ENCODE measurements around the gene QRICH1. TPM values are rescaled to one million over a fixed set of nuclear protein-coding genes. Genes with fewer than 3 reads are reported as not detected.

The QRICH1 gene
- total and polyA plus RNA-seq, 2 donors: 53.3 to 75.8 TPM

DNA sequence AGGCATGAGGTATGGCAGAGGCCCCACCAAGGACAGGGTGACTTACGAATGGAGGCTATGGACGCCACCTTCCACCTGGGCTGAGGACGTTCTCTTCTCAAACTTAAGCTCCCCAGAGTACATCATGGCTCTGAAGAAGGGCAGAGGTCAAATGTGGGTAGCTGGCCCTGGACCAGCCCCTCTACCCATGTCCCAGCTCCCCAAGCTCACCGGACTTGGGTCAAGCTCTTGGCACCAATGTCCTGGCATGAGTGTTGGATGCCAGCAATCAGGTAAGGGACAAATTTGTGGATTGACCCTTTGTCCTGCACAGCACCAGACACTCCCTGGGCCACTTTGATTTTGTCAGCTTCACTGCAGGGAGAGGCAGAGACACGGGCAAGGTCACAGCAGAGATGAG is 69.4 kb downstream of the QRICH1 start:
- peaks cover 34 to 51% of the 10 kb centered on the region in 2 donors for H3K36me3 ChIP-seq (ENCODE audit: control insufficient read depth in 2 of 2, insufficient read depth in 2 of 2, low read length in 1 of 2)
- H3K4me3 ChIP-seq (ENCODE audit: low read length in 2 of 2): no peak overlapping the region
- no peaks in the 10 kb centered on the region for H3K27me3 ChIP-seq (ENCODE audit: control insufficient read depth in 2 of 2, insufficient read depth in 1 of 2, low read length in 1 of 2)
- 95% methylated on average over 5 of the region's 5 CpGs for WGBS
- H3K27ac ChIP-seq (ENCODE audit: low read depth in 1 of 2, low read length in 1 of 2): no peak overlapping the region
- H3K4me1 ChIP-seq (ENCODE audit: control insufficient read depth in 2 of 2, insufficient read depth in 2 of 2, low read length in 2 of 2): peaks cover 18 to 41% of the 10 kb centered on the region in 2 donors
- peaks cover 0 to 8% of the 10 kb centered on the region in 2 donors for H3K9me3 ChIP-seq (ENCODE audit: control insufficient read depth in 2 of 2, insufficient read depth in 1 of 2, low read length in 1 of 2)
- no peak for DNase-seq (ENCODE audit: low read depth in 6 of 9, low spot score in 9 of 9)

DNA sequence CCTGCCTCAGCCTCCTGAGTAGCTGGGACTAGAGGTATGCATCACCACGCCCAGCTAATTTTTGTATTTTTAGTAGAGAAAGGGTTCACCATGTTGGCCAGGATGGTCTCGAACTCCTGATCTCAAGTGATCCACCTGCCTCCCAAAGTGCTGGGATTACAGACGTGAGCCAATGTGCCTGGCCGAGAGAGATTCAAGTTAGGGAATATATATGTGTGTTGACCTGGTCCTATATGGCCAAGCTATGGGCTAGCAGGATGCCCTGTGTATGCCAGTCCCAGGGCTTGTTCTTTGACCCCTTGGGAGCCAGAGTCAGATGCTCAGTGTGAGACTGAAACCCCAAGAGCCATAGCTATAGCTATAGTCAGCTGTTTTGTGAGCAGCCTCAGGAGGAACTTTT is 70.1 kb downstream of the QRICH1 start:
- Histone ChIP-seq H3K27me3 (ENCODE audit: control insufficient read depth in 2 of 2, insufficient read depth in 1 of 2, low read length in 1 of 2) (no peaks in the 10 kb centered on the region), H3K9me3 (ENCODE audit: control insufficient read depth in 2 of 2, insufficient read depth in 1 of 2, low read length in 1 of 2) (peaks cover 0 to 8% of the 10 kb centered on the region in 2 donors), H3K4me1 (ENCODE audit: control insufficient read depth in 2 of 2, insufficient read depth in 2 of 2, low read length in 2 of 2) (peaks cover 18 to 43% of the 10 kb centered on the region in 2 donors), H3K4me3 (ENCODE audit: low read length in 2 of 2) (no peak overlapping the region), H3K36me3 (ENCODE audit: control insufficient read depth in 2 of 2, insufficient read depth in 2 of 2, low read length in 1 of 2) (peaks cover 34 to 51% of the 10 kb centered on the region in 2 donors), H3K27ac (ENCODE audit: low read depth in 1 of 2, low read length in 1 of 2) (no peak overlapping the region)
- DNase-seq (ENCODE audit: low read depth in 6 of 9, low spot score in 9 of 9): no peak
- WGBS: 98% methylated on average over 4 of the region's 4 CpGs

DNA sequence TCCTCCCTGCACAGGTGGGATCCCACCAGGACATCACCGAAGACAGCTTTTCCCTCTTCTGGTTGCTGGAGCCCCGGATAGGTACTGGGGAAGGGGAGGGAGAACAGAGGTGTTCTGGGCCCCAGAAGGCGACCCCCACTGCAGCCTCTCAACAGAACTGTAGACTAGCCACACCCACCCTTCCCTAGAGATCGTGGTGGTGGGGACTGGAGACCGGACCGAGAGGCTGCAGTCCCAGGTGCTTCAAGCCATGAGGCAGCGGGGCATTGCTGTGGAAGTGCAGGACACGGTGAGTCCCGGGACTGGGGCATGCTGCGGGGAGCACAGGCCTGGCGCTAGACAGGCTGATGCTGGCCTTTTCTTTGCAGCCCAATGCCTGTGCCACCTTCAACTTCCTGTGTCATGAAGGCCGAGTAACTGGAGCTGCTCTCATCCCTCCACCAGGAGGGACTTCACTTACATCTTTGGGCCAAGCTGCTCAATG is 71.1 kb downstream of the QRICH1 start:
- WGBS: 39% methylated on average over 12 of the region's 12 CpGs
- Histone ChIP-seq H3K4me3 (ENCODE audit: low read length in 2 of 2) (peak overlapping the region; percentile 86 to 99), H3K27ac (ENCODE audit: low read depth in 1 of 2, low read length in 1 of 2) (peak overlapping the region in 1 of 2 donors; percentile 100), H3K4me1 (ENCODE audit: control insufficient read depth in 2 of 2, insufficient read depth in 2 of 2, low read length in 2 of 2) (peaks cover 11 to 35% of the 10 kb centered on the region in 2 donors), H3K27me3 (ENCODE audit: control insufficient read depth in 2 of 2, insufficient read depth in 1 of 2, low read length in 1 of 2) (peaks cover 0 to 4% of the 10 kb centered on the region in 2 donors), H3K9me3 (ENCODE audit: control insufficient read depth in 2 of 2, insufficient read depth in 1 of 2, low read length in 1 of 2) (peaks cover 0 to 8% of the 10 kb centered on the region in 2 donors), H3K36me3 (ENCODE audit: control insufficient read depth in 2 of 2, insufficient read depth in 2 of 2, low read length in 1 of 2) (peaks cover 34 to 50% of the 10 kb centered on the region in 2 donors)
- DNase-seq (ENCODE audit: low read depth in 6 of 9, low spot score in 9 of 9): peak in 1 of 9 donors; percentile 12

DNA sequence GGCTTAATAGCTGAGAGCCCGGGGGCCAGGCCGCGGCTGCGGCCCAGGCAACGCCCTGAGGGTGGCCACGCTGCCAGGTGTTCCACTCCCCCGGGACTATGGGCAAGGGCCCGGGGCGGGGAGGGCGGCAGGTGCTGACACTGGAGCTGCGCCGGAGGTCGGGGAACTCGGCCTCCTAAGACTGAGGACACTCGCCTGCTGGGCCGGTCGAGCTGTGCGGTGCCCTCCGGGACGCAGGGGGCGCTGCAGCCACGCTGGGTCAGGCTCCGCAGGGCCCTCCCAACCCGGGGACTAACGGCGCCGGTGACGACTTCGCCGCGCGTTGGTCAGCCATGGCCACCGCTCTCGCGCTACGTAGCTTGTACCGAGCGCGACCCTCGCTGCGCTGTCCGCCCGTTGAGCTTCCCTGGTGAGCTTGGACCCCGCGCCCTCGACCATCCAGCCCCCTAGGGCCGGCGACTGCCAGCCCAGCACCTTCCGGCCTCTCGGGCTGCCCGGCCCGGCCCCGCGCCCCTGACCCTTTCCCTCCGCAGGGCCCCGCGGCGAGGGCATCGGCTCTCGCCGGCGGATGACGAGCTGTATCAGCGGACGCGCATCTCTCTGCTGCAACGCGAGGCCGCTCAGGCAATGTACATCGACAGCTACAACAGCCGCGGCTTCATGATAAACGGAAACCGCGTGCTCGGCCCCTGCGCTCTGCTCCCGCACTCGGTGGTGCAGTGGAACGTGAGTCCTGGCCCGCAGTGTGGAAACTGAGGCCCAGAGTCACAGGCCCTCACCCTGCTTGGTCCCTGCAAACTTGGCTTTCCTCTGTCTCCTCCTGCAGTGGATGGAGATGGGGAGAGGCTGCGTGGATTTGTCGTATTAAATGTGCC is 71.8 kb downstream of the QRICH1 start, which contains the start of gene NDUFAF3:
TSS of gene NDUFAF3 (plus strand) at position 309 of the 875 bp plus-strand sequence. CDS start at position 333, 24 bp downstream.
- peak; percentile 76 to 93 (median 86) for DNase-seq (ENCODE audit: low read depth in 6 of 9, low spot score in 9 of 9)
- WGBS: under 1% methylated on average over 83 of the region's 83 CpGs
- peaks cover 34 to 45% of the 10 kb centered on the region in 2 donors for H3K36me3 ChIP-seq (ENCODE audit: control insufficient read depth in 2 of 2, insufficient read depth in 2 of 2, low read length in 1 of 2)
- H3K27me3 ChIP-seq (ENCODE audit: control insufficient read depth in 2 of 2, insufficient read depth in 1 of 2, low read length in 1 of 2): peaks cover 0 to 10% of the 10 kb centered on the region in 2 donors
- peaks cover 11 to 39% of the 10 kb centered on the region in 2 donors for H3K4me1 ChIP-seq (ENCODE audit: control insufficient read depth in 2 of 2, insufficient read depth in 2 of 2, low read length in 2 of 2)
- H3K9me3 ChIP-seq (ENCODE audit: control insufficient read depth in 2 of 2, insufficient read depth in 1 of 2, low read length in 1 of 2): peaks cover 0 to 8% of the 10 kb centered on the region in 2 donors
- peak within 1 kb of the TSS; percentile 100 for H3K27ac ChIP-seq (ENCODE audit: low read depth in 1 of 2, low read length in 1 of 2)
- peak within 1 kb of the TSS; percentile 86 to 99 for H3K4me3 ChIP-seq (ENCODE audit: low read length in 2 of 2)

DNA sequence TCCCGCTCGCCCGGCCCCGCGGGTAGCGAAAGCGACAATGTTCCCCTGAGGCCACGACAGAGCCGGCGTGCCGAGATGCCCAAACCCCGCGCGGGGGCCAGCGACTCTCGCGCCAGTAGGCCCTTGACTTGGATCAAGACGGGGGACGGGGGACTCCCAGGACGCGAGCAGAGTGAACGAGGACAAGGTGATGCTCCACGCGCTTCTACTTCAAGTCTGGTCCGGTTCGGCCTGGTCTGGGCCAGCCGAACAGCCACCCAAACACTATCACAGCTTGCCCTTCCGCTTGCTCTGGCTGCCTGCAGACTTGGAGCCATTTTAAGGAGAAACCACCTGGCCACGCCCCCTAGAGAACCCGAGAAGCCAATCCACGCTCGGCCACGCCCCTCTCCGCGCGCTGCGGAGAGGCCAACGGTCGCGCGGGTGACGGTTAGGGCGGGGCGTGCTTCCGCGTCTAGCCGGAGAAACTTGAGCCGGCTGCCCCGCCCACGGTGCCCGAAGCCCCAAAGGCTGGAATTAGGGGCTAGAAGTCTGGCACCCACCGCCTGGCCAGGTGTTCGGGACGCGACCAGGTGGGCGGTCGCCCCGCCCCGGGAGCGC is 72.6 kb downstream of the QRICH1 start:
- Histone ChIP-seq H3K4me1 (ENCODE audit: control insufficient read depth in 2 of 2, insufficient read depth in 2 of 2, low read length in 2 of 2) (peaks cover 11 to 47% of the 10 kb centered on the region in 2 donors), H3K9me3 (ENCODE audit: control insufficient read depth in 2 of 2, insufficient read depth in 1 of 2, low read length in 1 of 2) (peaks cover 0 to 8% of the 10 kb centered on the region in 2 donors), H3K27ac (ENCODE audit: low read depth in 1 of 2, low read length in 1 of 2) (peak overlapping the region; percentile 100), H3K4me3 (ENCODE audit: low read length in 2 of 2) (peak overlapping the region; percentile 86 to 99), H3K36me3 (ENCODE audit: control insufficient read depth in 2 of 2, insufficient read depth in 2 of 2, low read length in 1 of 2) (peaks cover 30 to 43% of the 10 kb centered on the region in 2 donors), H3K27me3 (ENCODE audit: control insufficient read depth in 2 of 2, insufficient read depth in 1 of 2, low read length in 1 of 2) (peaks cover 0 to 10% of the 10 kb centered on the region in 2 donors)
- WGBS: under 1% methylated on average over 60 of the region's 60 CpGs
- peak; percentile 96 to 99 (median 99) for DNase-seq (ENCODE audit: low read depth in 6 of 9, low spot score in 9 of 9)

DNA sequence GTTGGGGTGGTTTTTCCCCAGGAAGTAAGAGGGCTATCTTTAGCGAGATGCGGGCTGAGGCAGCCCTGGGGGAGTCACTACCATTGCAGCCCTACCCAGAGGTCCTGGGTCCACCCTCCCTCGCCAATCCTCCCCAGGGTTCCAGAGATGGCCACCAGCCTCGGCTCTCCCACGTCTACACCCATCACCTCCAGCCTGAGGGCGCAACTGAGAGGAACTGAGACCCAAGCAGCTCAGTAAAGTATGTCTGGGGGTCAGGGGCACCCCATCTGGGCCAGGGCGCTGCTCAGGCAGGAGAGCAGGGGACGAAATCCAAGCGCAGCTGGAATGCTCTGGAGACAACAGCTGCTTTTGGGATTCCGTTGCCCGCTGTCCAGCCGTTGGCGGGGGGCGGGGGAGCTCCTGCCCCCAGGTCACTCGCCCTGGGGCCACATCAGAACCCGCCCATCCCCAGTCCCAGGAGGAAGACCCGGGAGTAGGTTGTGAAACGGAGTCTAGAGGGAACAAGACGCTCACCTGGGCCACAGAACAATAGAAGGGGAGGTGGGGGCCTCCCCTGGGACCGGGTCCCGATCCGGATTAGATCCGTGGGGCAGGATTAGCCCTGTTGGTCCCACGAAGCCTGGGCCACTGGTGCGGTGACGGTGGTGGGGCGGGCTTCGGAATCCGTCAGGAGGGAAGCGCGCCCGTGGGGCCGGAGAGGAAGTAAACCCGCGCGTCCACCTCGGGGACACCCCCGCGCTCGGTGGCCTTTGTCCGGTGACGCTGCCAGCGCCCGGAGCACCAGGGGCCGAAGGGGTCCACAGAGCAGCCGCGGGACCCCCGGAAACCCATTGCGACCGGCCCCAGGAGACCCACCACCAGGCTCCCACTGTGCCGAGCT is 73.3 kb downstream of the QRICH1 start:
- peaks cover 30 to 43% of the 10 kb centered on the region in 2 donors for H3K36me3 ChIP-seq (ENCODE audit: control insufficient read depth in 2 of 2, insufficient read depth in 2 of 2, low read length in 1 of 2)
- peaks cover 0 to 10% of the 10 kb centered on the region in 2 donors for H3K27me3 ChIP-seq (ENCODE audit: control insufficient read depth in 2 of 2, insufficient read depth in 1 of 2, low read length in 1 of 2)
- peak in 3 of 9 donors; percentile 24 to 55 (median 35) for DNase-seq (ENCODE audit: low read depth in 6 of 9, low spot score in 9 of 9)
- peak overlapping the region; percentile 86 to 99 for H3K4me3 ChIP-seq (ENCODE audit: low read length in 2 of 2)
- H3K4me1 ChIP-seq (ENCODE audit: control insufficient read depth in 2 of 2, insufficient read depth in 2 of 2, low read length in 2 of 2): peaks cover 11 to 48% of the 10 kb centered on the region in 2 donors
- H3K27ac ChIP-seq (ENCODE audit: low read depth in 1 of 2, low read length in 1 of 2): peak overlapping the region; percentile 100
- under 1% methylated on average over 51 of the region's 51 CpGs for WGBS
- H3K9me3 ChIP-seq (ENCODE audit: control insufficient read depth in 2 of 2, insufficient read depth in 1 of 2, low read length in 1 of 2): peaks cover 0 to 8% of the 10 kb centered on the region in 2 donors

DNA sequence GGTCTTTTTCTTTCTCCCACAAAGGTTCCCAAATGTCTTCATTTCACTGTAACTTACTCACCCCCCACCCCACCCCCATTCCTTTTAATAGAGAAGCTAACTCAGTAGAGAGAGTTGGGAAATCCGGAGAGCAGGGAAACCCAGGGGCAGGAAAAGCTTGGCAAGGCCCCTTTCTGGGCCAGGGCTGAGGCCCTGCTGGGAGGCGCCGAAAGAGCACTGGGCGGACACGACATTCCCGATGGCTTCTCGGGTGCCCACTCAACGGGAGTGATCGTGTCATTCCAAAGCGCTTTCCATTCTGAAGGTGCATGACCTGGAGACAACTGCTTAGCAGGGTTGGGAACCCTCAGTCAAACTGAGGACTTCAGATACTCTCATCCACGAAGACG is 73.9 kb downstream of the QRICH1 start:
- H3K9me3 ChIP-seq (ENCODE audit: control insufficient read depth in 2 of 2, insufficient read depth in 1 of 2, low read length in 1 of 2): peaks cover 0 to 8% of the 10 kb centered on the region in 2 donors
- peak overlapping the region; percentile 86 to 99 for H3K4me3 ChIP-seq (ENCODE audit: low read length in 2 of 2)
- peaks cover 11 to 46% of the 10 kb centered on the region in 2 donors for H3K4me1 ChIP-seq (ENCODE audit: control insufficient read depth in 2 of 2, insufficient read depth in 2 of 2, low read length in 2 of 2)
- WGBS: 52% methylated on average over 12 of the region's 12 CpGs
- H3K27ac ChIP-seq (ENCODE audit: low read depth in 1 of 2, low read length in 1 of 2): peak overlapping the region; percentile 25 to 100
- peaks cover 30 to 43% of the 10 kb centered on the region in 2 donors for H3K36me3 ChIP-seq (ENCODE audit: control insufficient read depth in 2 of 2, insufficient read depth in 2 of 2, low read length in 1 of 2)
- peaks cover 0 to 10% of the 10 kb centered on the region in 2 donors for H3K27me3 ChIP-seq (ENCODE audit: control insufficient read depth in 2 of 2, insufficient read depth in 1 of 2, low read length in 1 of 2)
- no peak for DNase-seq (ENCODE audit: low read depth in 6 of 9, low spot score in 9 of 9)

DNA sequence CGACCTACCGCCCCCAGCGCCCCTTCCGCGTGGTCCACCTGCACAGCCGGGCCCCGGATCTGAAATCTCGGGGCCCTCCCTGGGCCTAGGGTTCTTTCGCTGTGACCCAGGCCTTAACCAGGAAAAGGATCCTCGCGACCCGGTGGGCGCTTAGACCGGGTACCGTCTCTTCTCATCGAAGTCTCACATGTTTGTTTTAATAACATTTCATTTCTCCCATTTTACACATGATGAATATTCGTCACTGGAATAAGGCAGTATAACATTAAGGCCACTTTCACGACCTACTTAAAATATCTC is 75.2 kb downstream of the QRICH1 start:
- Histone ChIP-seq H3K27me3 (ENCODE audit: control insufficient read depth in 2 of 2, insufficient read depth in 1 of 2, low read length in 1 of 2) (peaks cover 0 to 10% of the 10 kb centered on the region in 2 donors), H3K4me1 (ENCODE audit: control insufficient read depth in 2 of 2, insufficient read depth in 2 of 2, low read length in 2 of 2) (peaks cover 11 to 45% of the 10 kb centered on the region in 2 donors), H3K9me3 (ENCODE audit: control insufficient read depth in 2 of 2, insufficient read depth in 1 of 2, low read length in 1 of 2) (peaks cover 0 to 8% of the 10 kb centered on the region in 2 donors), H3K4me3 (ENCODE audit: low read length in 2 of 2) (peak overlapping the region; percentile 56 to 78), H3K27ac (ENCODE audit: low read depth in 1 of 2, low read length in 1 of 2) (peak overlapping the region; percentile 79 to 86), H3K36me3 (ENCODE audit: control insufficient read depth in 2 of 2, insufficient read depth in 2 of 2, low read length in 1 of 2) (peaks cover 30 to 43% of the 10 kb centered on the region in 2 donors)
- 3% methylated on average over 18 of the region's 18 CpGs for WGBS
- no peak for DNase-seq (ENCODE audit: low read depth in 6 of 9, low spot score in 9 of 9)
